Midbrain (tissue), 1 donor: Measurements from ENCODE around the gene JPH4.
"Not testable (repeated sequence)": the region's sequence is repeated elsewhere in the genome, so short reads cannot be mapped to it uniquely, and the experiment has no call there.

ENCODE experiments used
- DNase-seq: peaks from one replicate; lab custom pipeline; 2025; lab: John Stamatoyannopoulos, UW

The JPH4 gene

DNA sequence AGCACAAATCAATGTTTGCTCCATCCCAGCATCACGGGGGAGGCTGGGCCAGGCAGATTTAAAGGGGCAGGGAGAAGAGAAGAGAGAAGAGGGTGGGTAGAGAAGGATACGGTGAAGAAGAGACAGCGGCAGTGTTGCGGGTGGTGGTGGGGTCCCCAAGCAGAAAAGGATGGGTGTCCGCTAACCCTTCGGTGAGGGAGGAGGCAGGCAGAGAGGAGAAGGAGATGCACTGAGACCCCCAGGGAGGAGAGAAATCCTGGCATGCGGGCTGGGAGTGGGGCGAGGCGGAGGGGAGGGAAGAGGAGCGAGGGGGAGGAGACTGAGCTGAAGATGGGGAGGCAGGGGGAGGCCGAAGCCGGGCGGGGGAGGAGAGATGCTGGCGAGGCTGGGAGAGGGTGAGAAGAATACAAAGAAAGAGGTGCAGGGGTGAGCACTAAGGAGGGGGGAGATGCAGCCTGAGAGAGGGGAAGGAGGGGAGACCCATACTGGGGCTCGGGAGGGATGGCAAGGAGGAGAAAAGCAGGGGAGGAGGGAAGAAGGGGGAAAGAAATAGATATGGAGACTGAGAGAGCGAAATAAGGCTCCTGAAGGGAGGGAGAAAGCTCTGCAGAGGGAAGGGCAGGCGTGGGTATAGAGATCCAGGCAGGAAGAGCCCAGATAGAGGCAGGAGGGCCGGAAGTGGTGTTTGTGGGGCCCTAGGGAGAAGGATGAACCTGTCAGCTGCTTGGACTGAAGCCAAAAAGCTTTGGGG, at the start of gene JPH4:
Gene JPH4, minus strand, starts transcription at position 231 of the 751 bp plus-strand sequence. CDS start 1,337 bp downstream, outside the sequence.
- peak; percentile 10 for DNase-seq

GRCh38 chr14:23627961-23628360, 49.4 kb upstream of the JPH4 start:
- no peak for DNase-seq

- no peak for DNase-seq
Observed at GRCh38 chr14:23626946-23627345, 48.4 kb upstream of the JPH4 start.

GRCh38 chr14:23624830-23625404, 46.3 kb upstream of the JPH4 start:
- DNase-seq: no peak

GRCh38 chr14:23623962-23624361, 45.4 kb upstream of the JPH4 start:
- DNase-seq: no peak

- DNase-seq: no peak
Observed at GRCh38 chr14:23622990-23623389, 44.4 kb upstream of the JPH4 start.

DNA sequence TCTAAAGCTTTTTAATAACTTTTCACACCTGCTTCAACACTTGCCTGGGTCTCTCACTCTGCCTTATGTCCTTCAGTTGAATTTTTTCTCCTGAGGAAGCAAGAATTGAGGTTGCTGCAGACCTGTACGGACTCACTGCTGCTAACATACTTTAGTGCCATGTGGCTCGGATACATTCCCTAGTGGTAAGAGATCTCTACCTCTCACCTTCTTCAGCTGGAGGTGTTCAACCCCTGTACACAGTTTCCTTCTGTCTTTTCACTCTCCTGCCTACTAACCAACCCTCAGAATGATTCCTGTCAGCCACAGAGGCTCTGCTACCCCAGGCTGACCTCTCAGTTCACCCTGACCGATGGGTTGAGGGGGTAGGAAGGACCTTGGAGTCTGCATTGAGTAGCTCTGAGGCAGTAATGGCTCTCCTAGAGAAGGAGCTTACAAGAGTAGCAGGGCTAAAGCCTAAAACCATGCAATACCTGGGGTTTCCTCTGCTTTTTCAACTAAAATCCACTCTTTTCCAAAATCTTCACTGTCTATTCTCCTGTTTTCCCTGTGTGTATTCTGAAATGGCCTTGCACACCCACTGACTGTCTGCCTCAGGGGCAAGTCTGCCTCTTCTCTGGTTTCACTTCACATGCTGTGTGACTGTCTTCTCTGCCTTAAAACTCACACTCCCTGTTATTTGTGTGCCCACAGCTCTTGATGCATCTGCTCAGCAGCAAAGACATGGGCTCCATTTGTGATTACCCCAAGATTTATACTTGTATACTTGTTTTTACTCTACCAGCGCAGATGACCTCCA, 43.5 kb upstream of the JPH4 start:
- no peak for DNase-seq

- DNase-seq: no peak
Observed at GRCh38 chr14:23621204-23621931, 42.8 kb upstream of the JPH4 start.

- no peak for DNase-seq
Observed at GRCh38 chr14:23620177-23620702, 41.6 kb upstream of the JPH4 start.

DNA sequence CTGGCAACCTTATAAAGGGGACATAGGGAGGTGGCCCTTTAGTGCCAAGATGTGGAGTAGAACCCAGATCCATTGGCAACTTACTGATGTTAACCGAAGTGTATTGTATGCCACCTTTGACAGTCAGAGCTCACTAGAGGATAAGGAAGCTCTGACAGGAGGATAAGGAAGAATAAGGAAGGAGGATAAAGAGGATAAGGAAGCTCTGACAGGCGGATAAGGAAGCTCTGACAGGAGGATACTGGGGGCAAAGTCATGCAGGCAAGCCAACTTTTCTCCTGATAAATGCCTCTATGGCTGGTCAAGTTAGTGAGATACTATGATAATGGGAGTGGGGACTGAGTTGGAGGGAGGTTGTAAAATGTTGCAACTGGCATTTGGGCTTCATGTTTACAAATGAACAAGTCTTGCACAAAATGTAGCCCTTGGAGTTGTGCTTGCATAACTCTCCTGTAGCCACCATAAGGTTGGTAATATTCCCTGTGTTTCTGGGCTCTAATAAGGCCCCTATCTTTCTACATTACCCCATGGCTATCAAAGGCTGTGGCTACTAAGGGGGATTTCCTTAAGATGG, 39.9 kb upstream of the JPH4 start:
- DNase-seq: no peak

DNA sequence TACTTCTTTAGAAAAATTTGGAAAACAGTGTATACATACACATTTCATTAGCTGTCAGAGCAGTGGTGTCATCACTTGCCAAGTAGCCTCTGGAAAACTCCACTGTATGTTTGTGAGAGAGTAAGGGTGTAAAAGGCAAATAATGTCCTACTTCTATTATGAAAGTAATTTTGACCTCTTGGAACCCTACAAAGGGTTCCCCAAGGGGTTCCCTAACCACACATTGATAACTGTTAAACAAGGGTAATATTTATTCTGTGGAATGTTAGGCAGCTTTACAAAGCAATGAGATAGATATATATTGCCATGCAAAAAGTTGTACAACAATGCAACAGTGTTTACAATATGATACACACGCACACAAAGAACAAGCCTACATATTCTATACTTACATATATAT, 38.9 kb upstream of the JPH4 start:
- no peak for DNase-seq

DNA sequence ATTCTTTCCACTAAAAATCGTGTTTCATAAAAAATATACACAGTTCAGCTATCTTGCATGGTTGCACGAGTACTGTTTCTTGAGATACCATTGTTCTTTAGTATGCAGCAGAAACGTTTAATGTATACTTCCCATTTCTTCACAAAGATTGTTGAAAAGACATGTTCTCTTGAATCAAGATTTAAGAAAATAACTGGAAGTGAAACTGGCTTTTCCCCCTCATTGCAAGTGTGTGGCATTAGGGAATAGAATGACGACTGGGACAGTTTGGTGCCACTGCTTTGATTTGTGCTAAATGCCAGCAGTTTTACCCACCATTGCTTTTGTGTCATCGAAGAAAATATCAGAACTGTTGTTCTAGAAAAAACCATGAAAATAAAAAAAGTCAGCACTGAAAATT, 37.3 kb upstream of the JPH4 start:
- DNase-seq: no peak

DNA sequence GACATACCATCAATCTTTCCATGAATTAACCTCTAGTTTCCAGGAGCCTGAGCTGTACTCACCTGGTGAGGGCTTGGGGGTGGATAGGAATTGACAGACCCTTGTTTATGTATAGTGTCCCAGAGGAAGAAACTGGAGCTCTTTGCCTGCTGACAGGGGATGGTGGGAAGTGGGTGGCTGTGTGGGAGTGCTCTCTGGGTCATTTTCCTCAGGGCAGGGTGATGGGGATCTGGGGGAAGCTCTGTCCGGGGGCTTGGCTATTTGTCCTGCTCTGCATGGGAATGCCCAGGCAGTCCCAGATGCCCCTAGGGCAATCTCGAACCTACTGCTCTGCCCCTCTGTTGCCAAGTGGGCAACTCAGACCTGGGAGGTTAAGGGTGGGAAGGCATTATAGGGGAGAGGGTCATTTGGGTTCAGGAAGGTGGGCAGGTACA, 35.8 kb upstream of the JPH4 start:
- DNase-seq: no peak

DNA sequence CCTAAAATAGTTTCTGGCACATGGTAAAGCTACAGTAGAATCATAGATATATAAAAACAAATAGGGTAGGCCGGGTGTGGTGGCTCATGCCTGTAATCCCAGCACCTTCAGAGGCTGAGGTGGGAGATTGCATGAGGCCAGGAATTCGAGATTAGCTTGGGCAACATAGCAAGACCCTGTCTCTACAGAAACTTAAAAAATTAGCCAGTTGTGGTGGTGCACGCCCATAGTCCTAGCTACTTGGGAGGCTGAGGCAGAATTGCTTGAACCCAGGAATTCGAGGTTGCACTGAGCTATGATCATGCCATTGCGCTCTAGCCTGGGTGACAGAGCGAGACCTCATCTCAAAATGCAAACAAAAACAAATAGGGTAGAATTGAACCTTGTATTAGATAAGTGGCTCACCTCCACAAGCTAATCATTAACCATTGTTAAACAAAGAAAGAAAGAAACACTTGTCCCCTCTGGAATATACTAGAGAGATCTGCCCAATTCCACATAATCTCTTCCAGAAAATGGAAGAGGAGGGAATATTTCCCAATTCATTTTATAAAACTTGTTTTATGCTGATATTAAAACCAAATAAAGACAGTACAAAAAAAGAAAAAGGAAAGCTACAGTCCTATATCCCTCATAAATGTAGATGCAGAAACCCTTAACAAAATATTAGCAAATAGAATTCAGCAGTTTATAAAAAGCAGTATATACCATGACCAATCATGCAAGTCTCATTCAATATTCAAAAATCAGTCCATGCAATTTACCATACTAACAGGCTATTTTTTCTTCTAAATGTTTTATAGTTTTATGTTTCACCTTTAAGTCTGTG, 34.9 kb upstream of the JPH4 start:
- no peak for DNase-seq

- no peak for DNase-seq
Observed at GRCh38 chr14:23612802-23613201, 34.2 kb upstream of the JPH4 start.

DNA sequence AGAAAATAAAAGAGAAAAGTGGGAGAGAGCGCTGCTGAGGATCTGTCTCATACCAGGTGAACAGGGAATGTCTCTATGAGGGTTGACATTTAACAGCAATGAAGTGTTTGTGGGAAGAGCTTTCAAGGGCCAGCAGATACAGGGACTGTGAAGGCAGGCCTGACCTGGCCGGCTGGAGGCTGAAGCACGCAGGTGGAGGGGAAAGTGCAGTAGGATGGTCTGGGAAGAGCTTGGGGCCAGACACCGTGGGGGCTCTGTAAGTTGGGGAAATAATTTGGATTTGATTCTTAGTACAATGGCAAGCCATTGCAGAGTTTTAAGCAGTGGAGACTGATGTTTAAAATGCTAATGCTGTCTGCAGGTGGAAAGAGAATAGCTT, 33.8 kb upstream of the JPH4 start:
- DNase-seq: no peak

- no peak for DNase-seq
Observed at GRCh38 chr14:23610815-23611289, 32.3 kb upstream of the JPH4 start.

GRCh38 chr14:23610090-23610814, 31.7 kb upstream of the JPH4 start:
- no peak for DNase-seq

GRCh38 chr14:23609411-23610089, 31.0 kb upstream of the JPH4 start:
- not testable (repeated sequence) for DNase-seq
